GM10248 (cell line): Measurements from ENCODE around the gene PTPRG.

Experiments used
- CTCF ChIA-PET: fragments of 300-600 bp; sonication (Branson Sonifier 250); formaldehyde crosslinking; extraction: SDS; loops from one replicate; lab custom pipeline; 2021; ENCODE audit warnings: antibody characterized with exemption; lab: Yijun Ruan, JAX
- POLR2A ChIA-PET: fragments of 350-650 bp; sonication (Branson Sonifier 250); formaldehyde crosslinking; extraction: SDS; loops from one replicate; lab custom pipeline; 2020; ENCODE audit warnings: antibody characterized with exemption; lab: Yijun Ruan, JAX
- DNase-seq: peaks from one replicate; pipeline ENCODE4 v3.0.0; 2012; ENCODE audit errors: extremely low spot score
- CTCF ChIP-seq: IDR thresholded peaks from 2 replicates; pipeline ENCODE4 v1.5.1; 2012; ENCODE audit warnings: mild to moderate bottlenecking, low read depth; ENCODE audit errors: extremely low read depth, missing control alignments, control extremely low read depth

The PTPRG gene

GRCh38 chr3:61864886-61865285, 303.5 kb downstream of the PTPRG start:
- ChIA-PET POLR2A (no interaction called here), CTCF (interaction anchor here (1.0 kb wide), 1 partner anchor 324 kb away, joined by 3 read pairs; no protein-coding TSS in a partner anchor)
- no peak for TF ChIP-seq CTCF
- no peak for DNase-seq

DNA sequence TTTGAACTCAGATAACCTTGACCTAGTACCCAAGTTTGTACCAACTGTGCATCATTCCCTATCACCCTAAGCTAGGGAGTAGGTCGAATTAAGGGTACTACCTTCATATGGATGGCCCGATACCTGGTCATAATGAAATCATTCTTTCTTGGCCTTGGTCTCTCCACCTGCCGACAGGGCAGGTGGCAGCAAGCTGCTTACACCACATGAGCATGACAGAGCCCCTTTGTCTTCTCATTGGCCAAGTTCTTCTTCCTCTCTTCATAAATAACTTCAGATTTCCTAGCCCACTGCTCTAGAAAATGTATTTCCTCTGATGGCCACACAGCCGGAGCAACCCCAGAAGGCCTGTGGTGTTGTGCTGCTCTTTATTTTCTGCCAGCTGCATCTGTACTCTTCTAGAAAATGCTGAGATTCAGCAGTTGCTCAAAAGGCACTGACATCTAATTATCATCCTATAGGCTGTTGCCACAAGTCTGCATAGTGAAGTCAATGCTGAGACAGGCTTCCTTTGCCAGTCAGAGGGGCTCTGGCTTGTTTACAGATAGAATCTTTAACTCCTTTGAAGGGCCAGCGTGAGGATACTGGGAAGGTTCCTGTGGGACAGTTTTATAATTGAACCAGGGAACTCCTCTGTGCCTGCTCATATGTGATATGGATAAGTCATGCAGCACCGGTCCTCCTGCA, 304.2 kb downstream of the PTPRG start:
- ChIA-PET POLR2A (no interaction called here), CTCF (interaction anchor here (1.0 kb wide), 1 partner anchor 19 kb away, joined by 3 read pairs; no protein-coding TSS in a partner anchor)
- no peak for DNase-seq
- TF ChIP-seq CTCF = no peak

DNA sequence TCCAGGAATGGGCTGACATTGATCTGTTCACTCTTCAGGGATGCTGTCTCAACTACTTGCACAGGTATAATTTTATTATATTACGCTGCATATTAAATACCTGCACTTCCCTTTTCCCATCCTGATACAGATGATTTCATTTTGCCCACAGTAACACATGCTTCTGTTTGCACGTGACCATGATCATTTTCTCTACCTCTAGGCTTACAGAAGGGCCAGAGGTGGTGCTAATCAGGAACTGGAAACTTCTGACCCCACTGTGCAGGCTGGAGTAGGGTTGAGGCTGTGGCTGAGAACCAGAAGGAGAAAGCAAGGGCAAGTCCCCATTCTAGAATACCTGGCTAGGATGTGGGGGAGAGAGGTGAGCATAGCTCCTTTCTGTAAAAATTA, 304.8 kb downstream of the PTPRG start:
- TF ChIP-seq CTCF = no peak
- ChIA-PET CTCF (interaction anchor here (1.0 kb wide), 1 partner anchor 19 kb away, joined by 3 read pairs; no protein-coding TSS in a partner anchor), POLR2A (no interaction called here)
- DNase-seq = no peak

- TF ChIP-seq CTCF = no peak
- CTCF ChIA-PET = interaction anchor here (0.6 to 1.0 kb wide), 2 partner anchors 9 to 20 kb away, joined by 3 read pairs; no protein-coding TSS in a partner anchor
- no peak for DNase-seq
- POLR2A ChIA-PET = no interaction called here
Observed at GRCh38 chr3:61866961-61867461, 305.6 kb downstream of the PTPRG start.

DNA sequence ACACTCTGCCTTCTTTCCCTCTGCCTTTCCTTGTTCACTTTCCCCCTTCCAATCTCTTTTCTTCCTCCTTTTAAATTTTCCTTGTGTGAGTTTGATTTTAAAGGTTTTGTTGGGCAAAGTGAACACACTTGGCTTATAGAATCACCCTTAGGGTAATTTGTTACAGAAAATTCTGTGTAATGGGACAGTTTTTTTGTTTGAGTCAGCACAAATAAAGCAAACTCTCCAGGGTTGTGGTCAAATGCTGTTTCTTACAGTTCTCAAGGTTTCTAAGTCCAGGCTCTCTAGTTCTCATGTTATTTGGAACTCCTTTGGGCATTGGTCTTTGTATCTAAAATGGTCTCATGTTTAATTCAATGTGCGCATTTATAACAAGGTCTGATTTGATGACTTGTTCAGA, 307.1 kb downstream of the PTPRG start:
- ChIA-PET CTCF (no interaction called here), POLR2A (no interaction called here)
- no peak for DNase-seq
- no peak for TF ChIP-seq CTCF

- ChIA-PET POLR2A (no interaction called here), CTCF (interaction anchor here (1.8 kb wide), 1 partner anchor 9 kb away, joined by 5 read pairs; no protein-coding TSS in a partner anchor)
- TF ChIP-seq CTCF = no peak
- DNase-seq = no peak
Observed at GRCh38 chr3:61869371-61869770, 308.0 kb downstream of the PTPRG start.
